ENCODE results near the gene EXOC4.

- no peak for TF ChIP-seq EZH2 (IDR thresholded peaks at IDR 0.05; ENCODE audit: insufficient read depth, poor library complexity, severe bottlenecking)
- no peak for TF ChIP-seq EZH2phosphoT487 (IDR thresholded peaks at IDR 0.05; ENCODE audit: insufficient read depth, low read depth)
Observed at GRCh38 chr7:133303372-133303771, 50.5 kb downstream of the EXOC4 start.
